Prostate gland (tissue), 2 donors: ENCODE results near the gene ZPBP2. TPM values are rescaled to one million over a fixed set of nuclear protein-coding genes. Genes with fewer than 3 reads are reported as not detected.

Source experiments
- DNase-seq: peaks from one replicate; pipeline ENCODE4 v3.0.0-alpha.2; 2019; ENCODE audit warnings: low spot score
- H3K27ac ChIP-seq, 2 donors: fragments of 200-600 bp; sonication (generic); 2 replicates each; pipeline ENCODE4 v1.5.1; 2017 to 2019
- H3K27me3 ChIP-seq: fragments of 200-600 bp; sonication (generic); replicated peaks from 2 replicates; pipeline ENCODE4 v1.5.1; 2019; ENCODE audit not compliant: insufficient read depth
- H3K36me3 ChIP-seq, 2 donors: fragments of 200-600 bp; sonication (generic); 1 replicate in 1 of 2; 2 replicates in 1 of 2; pipeline versions ENCODE4 v1.5.1 to v1.8.1; 2017 to 2019
- H3K4me1 ChIP-seq: fragments of 200-600 bp; sonication (generic); replicated peaks from 2 replicates; pipeline ENCODE4 v1.5.1; 2019
- H3K4me3 ChIP-seq, 2 donors: fragments of 200-600 bp; sonication (generic); 2 replicates each; pipeline ENCODE4 v1.5.1; 2017 to 2019
- H3K9me3 ChIP-seq: fragments of 200-600 bp; sonication (generic); 2 replicates; pipeline ENCODE4 v1.5.1; 2017
- POLR2A ChIP-seq: fragments of 450-650 bp; IDR thresholded peaks from one replicate; pipeline ENCODE4 v1.6.1; 2016; ENCODE audit warnings: antibody characterized with exemption, mild to moderate bottlenecking
- POLR2AphosphoS5 ChIP-seq: sonication (generic); formaldehyde crosslinking; IDR thresholded peaks from one replicate; pipeline ENCODE4 v1.6.1; 2017; ENCODE audit warnings: antibody characterized with exemption
- WGBS: methylation state at CpG from one replicate; pipeline ENCODE4 v1.1.5; 2018; 5-methylcytosine and 5-hydroxymethylcytosine counted together
- intact Hi-C: fragments of 100-400 bp; cut with DNase I; formaldehyde crosslinking; loops from one replicate; pipeline ENCODE4 v1.14.2; 2022
- total RNA-seq, 2 donors: library from RNA; depleted of rRNA; stranded (reverse); fragments of >200 nt; gene quantifications; one replicate each; pipeline ENCODE4 v1.1.0, GENCODE V29; 2016
- TF ChIP-seq, protein P1 (sequence below), 4 experiments: fragments of 200-600 bp in 2 of 4; fragments of 450-650 bp in 2 of 4; sonication (generic) in 2 of 4; IDR thresholded peaks; 1 replicate in 3 of 4; 2 replicates in 1 of 4; pipeline ENCODE4 v1.5.1; 2016 to 2019; ENCODE audit warnings: antibody characterized with exemption in 4 of 4, mild to moderate bottlenecking in 2 of 4, moderate library complexity in 2 of 4

Gene ZPBP2
- total RNA-seq, 2 donors from 2014 or later: 14.8 TPM; not detected in 1

DNA sequence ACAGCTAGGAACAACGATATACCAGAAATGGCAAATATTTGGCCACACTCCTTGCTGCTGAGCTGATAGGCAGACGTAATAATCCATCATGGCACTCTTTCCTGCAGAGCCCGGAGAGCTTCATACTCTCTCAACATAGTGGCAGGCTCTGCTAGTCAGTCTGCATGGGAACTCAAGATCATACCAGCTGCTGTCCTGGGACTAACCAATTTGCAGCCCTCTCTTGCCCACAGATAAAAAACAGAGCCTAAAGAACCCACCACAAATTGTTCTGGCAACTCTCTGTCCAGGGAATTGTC lies 36.9 kb downstream of the ZPBP2 start:
- H3K4me3 ChIP-seq: no peak overlapping the region
- 85% methylated on average over 3 of the region's 3 CpGs for WGBS
- intact Hi-C loops: no loop called here
- no peak for DNase-seq
- no peak for TF ChIP-seq POLR2AphosphoS5
- TF ChIP-seq, protein P1, sequence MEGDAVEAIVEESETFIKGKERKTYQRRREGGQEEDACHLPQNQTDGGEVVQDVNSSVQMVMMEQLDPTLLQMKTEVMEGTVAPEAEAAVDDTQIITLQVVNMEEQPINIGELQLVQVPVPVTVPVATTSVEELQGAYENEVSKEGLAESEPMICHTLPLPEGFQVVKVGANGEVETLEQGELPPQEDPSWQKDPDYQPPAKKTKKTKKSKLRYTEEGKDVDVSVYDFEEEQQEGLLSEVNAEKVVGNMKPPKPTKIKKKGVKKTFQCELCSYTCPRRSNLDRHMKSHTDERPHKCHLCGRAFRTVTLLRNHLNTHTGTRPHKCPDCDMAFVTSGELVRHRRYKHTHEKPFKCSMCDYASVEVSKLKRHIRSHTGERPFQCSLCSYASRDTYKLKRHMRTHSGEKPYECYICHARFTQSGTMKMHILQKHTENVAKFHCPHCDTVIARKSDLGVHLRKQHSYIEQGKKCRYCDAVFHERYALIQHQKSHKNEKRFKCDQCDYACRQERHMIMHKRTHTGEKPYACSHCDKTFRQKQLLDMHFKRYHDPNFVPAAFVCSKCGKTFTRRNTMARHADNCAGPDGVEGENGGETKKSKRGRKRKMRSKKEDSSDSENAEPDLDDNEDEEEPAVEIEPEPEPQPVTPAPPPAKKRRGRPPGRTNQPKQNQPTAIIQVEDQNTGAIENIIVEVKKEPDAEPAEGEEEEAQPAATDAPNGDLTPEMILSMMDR (IDR thresholded peaks at IDR 0.05): no peak
- TF ChIP-seq POLR2A: no peak
- no peaks in the 10 kb centered on the region for H3K9me3 ChIP-seq
- H3K27ac ChIP-seq: no peak overlapping the region
- H3K36me3 ChIP-seq: no peaks in the 10 kb centered on the region
- no peaks in the 10 kb centered on the region for H3K4me1 ChIP-seq
- no peaks in the 10 kb centered on the region for H3K27me3 ChIP-seq

DNA sequence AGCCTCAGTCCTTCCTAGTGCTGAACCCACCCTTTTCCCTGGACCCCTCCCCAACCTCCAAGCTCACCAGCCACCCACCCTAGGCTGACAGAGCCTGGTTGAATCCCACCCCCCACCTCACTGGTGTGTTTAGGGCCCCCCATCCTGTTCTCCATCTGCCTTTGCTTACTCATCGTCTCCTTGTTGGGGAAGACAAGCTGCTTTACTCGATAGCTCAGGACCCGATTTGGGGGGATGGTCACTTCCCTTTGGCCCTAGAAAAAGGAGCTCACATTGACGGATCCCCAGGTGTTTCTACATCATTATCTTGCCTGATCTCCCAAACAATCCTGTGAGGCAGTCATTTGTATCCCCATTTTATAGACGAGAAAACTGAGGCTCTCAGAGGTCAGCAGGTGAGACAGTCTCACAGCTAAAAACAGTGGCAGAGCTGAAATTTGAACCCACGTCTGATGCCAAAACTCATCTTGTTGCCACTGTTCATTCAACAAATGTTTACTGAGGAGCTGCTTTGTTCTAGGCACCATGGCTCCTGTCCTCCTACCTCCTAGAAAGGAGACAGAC lies 40.9 kb downstream of the ZPBP2 start:
- no peak for DNase-seq
- Histone ChIP-seq H3K27me3 (no peaks in the 10 kb centered on the region), H3K4me1 (no peaks in the 10 kb centered on the region), H3K36me3 (no peaks in the 10 kb centered on the region), H3K4me3 (no peak overlapping the region), H3K9me3 (no peaks in the 10 kb centered on the region), H3K27ac (no peak overlapping the region)
- TF ChIP-seq POLR2A: no peak
- TF ChIP-seq POLR2AphosphoS5: no peak
- TF ChIP-seq, protein P1 (IDR thresholded peaks at IDR 0.05): no peak
- intact Hi-C loops: no loop called here
- WGBS: 94% methylated on average over 6 of the region's 6 CpGs

DNA sequence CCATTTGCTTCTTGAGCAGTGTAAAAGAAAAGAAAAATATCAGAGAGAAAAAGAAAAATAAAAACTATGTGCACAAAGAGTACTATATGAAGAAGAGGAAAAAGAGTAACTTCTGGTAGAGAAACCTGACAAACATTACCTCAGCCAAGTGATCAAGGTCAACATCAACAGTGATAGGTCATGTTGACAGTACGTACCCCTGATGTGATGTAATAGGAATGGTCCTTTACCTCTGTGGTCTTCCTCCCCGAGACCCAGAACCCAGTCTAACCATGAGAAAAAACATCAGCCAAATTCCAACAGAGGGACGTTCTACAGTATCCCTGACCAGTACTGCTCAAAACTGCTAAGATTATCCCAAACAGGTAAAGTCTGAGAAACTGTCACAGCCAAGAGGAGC lies 46.0 kb downstream of the ZPBP2 start:
- Histone ChIP-seq H3K9me3 (no peaks in the 10 kb centered on the region), H3K4me1 (no peaks in the 10 kb centered on the region), H3K27ac (no peak overlapping the region), H3K27me3 (no peaks in the 10 kb centered on the region), H3K4me3 (no peak overlapping the region), H3K36me3 (no peaks in the 10 kb centered on the region)
- WGBS: 87% methylated on average over 3 of the region's 3 CpGs
- intact Hi-C loops: no loop called here
- no peak for DNase-seq
- TF ChIP-seq POLR2A (no peak), POLR2AphosphoS5 (no peak)
- TF ChIP-seq, protein P1 (IDR thresholded peaks at IDR 0.05): no peak

DNA sequence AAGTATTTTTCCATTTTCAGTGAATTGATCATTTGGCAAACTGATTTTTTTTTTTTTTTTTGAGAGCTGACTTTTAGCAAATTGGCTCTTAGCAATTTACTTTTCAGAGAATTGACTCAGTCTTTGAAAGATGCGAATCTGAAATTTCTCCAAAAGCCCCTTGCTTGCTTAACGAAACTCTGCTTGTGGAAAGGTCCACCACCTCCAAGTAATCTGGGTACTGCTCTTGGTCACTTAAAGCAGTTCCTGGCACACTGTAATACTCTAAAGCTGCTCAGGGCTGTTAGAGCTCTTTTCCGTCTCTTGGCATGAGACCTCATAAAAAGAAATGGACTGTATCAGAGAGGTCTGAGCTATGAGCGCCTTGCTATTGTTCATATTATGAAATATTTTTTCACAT lies 47.6 kb downstream of the ZPBP2 start:
- Histone ChIP-seq H3K36me3 (peaks cover 0 to 4% of the 10 kb centered on the region in 2 donors), H3K4me1 (no peaks in the 10 kb centered on the region), H3K27ac (no peak overlapping the region), H3K4me3 (no peak overlapping the region), H3K9me3 (no peaks in the 10 kb centered on the region), H3K27me3 (no peaks in the 10 kb centered on the region)
- intact Hi-C loops: no loop called here
- WGBS: 82% methylated on average over 4 of the region's 4 CpGs
- DNase-seq: no peak
- no peak for TF ChIP-seq POLR2AphosphoS5
- TF ChIP-seq, protein P1 (IDR thresholded peaks at IDR 0.05): no peak
- no peak for TF ChIP-seq POLR2A

DNA sequence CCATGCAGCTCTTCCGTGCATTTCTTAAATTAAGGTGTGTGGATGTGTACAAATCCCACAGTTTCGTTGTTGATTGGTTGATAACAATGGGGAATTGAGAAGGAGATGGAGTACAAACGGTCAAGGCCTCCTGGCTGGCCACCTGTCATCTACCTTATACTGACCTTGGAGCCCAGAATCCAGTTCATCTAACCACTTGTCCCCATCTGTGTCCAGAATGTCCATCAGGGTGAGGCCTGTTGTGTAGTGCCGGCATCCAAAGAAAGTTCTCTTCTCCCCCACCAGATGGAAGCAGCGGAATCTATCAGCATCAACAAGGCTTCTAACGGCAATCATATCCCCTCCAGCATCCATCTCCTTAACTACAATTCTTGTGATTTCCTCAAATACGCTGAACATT lies 48.9 kb downstream of the ZPBP2 start:
- Histone ChIP-seq H3K27me3 (no peaks in the 10 kb centered on the region), H3K36me3 (peaks cover 4 to 6% of the 10 kb centered on the region in 2 donors), H3K9me3 (no peaks in the 10 kb centered on the region), H3K4me1 (no peaks in the 10 kb centered on the region), H3K27ac (no peak overlapping the region), H3K4me3 (no peak overlapping the region)
- WGBS: 86% methylated on average over 7 of the region's 7 CpGs
- TF ChIP-seq POLR2AphosphoS5: no peak
- no peak for TF ChIP-seq POLR2A
- TF ChIP-seq, protein P1 (IDR thresholded peaks at IDR 0.05): no peak
- intact Hi-C loops: no loop called here
- DNase-seq: no peak
